GM18867 (cell line): Measurements from ENCODE around the gene SORCS1.

ENCODE experiments used
- ATAC-seq: cut with Tn5 transposase; IDR thresholded peaks from one replicate; pipeline ENCODE4 v1.9.1; 2021; ENCODE audit warnings: mild to moderate bottlenecking, moderate library complexity; ENCODE audit not compliant: unreplicated experiment

Gene SORCS1

DNA sequence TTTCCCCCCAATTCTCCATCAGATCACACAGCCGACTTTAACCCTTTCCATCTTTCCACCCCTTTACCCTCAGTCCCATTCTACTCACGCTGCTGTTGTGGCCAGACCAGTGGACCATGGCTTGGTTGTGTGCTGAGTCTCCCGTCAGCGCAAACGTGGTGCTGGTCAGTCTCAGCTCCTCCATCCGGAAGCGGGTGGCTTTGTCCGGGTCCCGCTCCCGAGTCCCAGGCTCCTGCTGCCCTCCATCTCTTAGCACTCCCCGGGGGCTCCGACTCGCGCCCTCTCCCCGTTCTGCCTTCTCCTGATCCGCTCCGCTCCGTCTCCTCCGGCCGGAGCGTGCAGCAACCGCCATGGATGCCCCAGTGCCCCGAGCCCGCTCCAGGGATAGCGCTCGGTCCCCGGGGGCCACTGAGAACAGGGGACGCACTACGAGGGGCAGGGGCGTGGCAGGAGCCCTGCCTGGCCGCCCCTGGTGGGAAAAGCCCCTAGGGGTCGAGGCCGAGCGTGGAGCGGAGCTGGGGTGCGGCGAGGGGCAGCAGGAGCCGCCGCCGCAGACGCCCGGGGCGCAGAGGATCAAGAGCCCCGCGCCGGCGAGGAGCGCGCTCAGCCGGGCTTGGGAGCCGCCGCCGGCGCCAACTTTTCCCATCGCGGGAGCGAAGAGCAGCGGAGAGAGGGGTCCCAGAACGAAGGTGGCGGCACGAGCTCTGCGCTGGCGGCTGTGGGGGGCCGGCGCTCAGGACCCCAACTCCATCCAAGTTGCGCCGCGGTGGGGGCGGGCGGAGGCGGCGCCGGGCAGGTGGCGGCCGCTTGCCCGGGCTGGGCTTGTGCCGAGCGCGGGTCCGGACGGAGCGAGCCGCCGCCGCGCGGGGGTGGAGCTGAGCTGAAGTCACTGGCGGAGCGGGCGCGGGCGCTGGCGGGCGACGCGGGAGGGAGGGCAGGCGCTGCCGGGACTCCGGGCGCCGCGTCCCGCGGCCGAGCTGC lies at the start of gene SORCS1:
Gene SORCS1, minus strand, starts transcription at position 826 of the 981 bp plus-strand sequence.
- no peak for ATAC-seq

DNA sequence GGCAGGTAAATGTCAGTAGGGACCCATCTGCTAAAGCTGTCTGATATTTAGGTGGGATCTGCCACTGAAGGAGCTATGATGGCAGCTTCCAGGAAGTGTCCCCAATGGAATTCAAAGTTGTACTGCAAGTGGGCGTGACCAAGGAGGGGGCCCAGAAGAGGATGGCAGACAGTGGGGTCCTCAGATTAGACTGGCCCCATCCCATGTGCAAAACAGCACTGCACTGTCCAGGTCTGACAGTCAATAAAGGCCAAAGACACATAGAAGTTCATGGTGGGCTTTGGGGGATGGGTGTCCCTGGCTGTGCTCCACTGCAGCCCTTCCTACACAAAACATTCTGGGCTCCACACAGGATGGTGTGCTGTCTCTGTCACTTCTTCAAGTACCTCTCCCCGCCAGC lies 49.8 kb upstream of the SORCS1 start:
- ATAC-seq, result no peak

DNA sequence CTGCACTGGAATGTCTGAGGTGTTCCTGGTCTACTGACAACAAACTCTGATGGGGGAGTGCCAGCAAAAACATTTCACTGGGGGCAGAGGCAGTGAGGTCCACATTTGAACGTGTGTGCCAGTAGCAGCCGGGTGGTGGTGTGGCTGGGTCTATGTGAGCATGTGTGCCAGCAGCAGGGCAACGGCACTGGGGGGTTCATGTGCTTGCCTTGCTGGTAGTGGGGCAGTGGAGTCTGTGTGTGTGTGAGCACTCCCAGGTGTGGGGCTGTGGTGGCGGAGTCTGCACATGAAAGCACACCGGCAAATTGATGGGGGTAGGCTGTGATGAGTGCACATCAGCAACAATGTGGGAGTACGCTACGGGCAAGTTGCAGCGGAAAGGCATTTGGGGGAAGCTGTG lies 49.4 kb upstream of the SORCS1 start:
- ATAC-seq, result no peak

DNA sequence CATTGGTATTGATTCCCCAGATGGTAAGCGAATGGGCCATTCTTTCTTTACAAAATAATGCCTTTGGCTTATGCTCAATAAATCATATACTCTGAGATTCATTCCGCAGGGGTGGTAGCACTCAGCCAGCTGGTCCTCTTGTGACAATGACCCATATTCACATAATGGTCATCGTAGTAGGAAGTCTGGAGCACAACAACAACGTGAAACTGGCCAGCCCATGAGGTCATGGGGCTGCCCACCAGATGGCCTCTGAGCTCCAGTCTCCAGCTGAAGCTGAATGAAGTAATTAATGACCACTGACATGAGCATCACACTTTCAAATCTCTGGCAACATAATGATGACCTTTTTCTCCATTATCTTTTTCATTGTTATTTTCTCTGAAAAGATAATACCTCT lies 42.3 kb upstream of the SORCS1 start:
- no peak for ATAC-seq

DNA sequence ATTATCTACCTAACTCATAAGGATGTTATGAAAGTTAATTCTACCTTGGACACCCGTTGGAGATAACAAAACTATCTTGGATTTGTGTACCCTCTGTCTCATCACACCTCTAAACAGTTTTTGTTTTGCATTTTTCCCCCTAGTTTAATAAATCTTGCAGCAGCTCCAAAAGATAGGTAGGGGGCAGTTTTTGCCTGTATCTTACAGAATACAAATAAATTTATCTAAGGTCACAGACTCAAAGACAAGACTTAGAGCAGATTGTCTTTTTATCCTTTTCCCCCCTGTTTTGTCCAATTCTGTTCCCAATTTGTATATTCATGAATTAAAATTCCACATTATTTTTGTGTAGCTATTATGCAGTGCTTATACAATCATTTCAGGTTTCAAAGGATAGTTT lies 5.0 kb upstream of the SORCS1 start:
- no peak for ATAC-seq

DNA sequence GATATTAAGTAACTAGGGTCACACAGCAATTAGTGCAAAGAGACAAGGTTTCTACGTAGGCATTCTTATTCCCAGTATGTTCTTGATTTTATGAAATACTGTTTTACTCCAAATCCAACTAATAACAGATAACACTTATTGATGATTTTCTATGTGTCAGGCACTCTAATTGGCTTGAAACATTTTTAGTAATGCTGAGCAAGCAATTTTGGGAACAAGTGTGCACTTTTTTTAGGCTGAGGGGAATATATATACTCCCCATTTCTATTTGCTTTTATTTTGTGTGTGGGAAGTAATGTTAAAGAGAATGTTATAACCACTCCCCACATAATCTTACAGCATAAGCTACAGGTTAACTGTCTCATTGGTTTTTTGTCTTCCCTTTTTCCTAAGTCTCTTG lies 4.2 kb upstream of the SORCS1 start:
- no peak for ATAC-seq

DNA sequence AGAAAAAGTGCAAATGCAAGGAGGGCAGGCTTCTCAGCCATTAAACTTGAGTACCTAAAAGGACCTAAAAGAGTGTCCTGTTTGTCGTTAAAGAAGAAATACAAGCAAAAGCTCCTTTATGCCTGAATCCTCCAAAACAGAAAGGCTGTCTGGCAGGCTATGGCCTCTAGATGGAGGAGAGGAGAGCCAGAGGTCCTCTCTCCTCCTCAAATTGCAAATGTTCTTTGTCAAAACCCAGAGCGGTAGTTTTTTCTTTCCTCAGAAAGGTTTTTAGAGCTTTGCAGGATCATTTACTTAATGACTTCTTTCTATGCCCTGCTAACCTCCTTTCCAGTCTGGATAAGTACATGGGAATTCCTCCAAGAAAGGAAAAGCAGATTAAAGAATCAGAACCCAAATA lies 1.9 kb upstream of the SORCS1 start:
- ATAC-seq, result no peak

DNA sequence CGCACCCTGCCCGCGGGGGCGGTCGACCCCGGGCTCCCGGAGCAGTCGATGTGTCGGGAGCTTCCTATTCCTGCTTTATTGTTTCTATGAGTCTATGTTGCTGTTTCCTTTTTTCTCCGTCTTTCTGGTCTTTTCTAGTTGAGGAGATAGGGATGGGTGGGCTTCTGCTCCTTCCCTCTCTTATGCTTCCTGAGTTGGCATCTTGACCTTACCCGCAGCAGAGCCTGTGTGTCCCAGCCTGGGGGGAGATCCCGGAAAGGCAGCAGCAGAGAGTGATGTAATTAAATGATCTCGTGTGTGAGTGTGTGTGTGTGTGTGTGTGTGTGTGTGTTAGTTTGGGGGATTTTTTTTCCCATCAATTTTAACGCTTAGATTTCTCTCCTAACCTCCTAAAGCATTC lies 486 bp upstream of the SORCS1 start:
- ATAC-seq, result no peak

DNA sequence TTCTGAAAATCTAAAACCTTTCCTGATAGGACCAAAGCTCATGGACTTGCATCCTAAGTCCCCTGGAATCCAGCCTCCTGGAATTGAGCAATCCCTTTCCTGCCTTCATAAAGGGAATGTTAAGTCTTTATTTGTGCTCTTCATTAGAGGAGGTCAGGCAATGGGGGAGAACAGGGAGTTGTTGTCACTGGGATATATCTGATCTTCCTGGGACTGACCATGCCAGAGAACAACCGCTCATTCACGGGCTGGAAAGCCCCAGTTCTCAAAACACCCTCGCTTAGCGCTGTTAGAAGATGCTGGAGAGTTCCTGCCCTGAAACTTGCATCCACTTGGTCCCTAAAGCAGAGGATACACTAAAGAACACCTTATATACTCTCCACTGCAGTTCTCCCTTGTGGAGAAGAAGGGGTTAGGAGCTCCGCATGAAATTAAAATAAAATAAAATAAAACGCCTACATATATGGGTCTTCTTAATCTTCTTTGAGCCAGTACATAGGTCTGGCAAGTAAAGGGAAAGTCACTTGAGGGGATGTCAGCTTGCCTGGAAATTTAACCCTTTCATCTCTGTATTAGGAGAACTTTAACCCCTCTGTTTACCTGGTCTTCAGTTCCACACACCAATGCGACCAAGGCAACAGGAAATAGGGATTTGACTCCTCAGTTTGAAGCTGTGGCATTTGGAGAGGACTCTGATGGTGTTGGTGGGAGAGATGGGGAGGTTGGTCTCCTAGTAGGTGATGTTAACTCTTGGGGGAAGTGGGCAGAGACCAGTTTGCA lies 1.2 kb downstream of the SORCS1 start:
- no peak for ATAC-seq

DNA sequence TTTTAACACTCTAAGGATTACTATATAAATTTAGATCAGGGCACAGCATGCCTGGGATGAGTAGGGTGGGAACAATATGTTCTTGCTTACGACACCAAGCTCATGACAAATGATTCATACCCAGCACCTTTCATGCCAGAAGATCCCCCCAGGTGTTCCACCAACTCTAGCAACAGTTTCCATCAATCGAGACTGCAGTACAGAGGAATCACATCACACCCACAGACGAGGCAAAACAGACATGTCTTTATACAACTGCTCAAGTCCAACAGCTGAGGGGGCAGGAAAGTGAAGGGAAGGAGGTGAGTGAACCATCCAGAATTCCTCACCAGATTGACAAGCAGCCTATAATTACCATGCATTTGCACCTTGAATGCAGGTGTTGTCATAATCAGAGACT lies 3.6 kb downstream of the SORCS1 start:
- no peak for ATAC-seq

DNA sequence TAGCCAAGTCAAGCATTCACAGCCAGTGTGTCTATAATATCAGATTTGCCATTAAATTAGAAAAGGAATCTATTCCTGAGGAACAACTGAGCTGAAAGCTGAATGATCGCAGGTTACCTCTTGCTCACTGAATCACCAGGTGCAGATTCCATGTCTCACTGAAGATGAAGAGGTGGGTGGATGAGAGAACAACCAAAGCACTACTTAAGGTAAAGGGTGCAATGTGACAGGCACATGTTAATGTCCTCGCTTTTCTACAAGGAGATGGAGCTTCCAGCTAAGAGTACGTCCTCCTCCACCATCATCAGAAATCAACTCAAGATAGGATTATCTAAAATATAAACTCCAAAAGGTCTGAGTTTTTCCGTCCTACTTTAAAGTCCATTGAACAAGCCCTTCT lies 4.6 kb downstream of the SORCS1 start:
- no peak for ATAC-seq

DNA sequence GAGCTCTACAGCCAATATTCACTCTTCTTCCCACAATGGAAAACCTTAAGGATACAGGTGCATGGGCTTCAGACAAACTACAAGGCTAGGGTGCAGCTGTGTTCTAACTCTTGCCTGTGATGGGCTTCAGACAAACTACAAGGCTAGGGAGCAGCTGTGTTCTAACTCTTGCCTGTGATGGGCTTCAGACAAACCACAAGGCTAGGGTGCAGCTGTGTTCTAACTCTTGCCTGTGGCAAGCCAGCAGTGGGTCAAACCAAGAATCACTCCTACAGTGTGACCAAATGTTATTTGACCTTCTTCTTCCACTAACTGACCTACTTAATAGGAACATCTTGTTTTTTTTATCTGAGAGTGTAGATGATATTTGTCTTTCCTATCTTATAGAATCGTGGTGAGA lies 7.4 kb downstream of the SORCS1 start:
- ATAC-seq, result no peak

DNA sequence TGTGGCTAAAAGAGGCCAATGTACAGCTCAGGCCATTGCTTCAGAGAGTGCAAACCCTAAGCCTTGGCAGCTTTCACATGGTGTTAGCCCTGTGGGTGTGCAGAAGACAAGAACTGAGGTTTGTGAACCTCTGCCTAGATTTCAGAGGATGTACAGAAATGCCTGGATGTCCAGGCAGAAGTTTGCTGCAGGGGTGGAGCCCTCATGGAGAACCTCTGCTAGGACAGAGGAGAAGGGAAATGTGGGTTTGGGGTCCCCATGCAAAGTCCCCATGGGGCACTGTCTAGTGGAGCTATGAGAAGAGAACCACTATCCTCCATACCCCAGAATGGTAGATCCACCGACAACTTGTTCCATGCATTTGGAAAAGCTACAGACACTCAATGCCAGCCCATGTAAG lies 12.4 kb downstream of the SORCS1 start:
- ATAC-seq, result no peak

DNA sequence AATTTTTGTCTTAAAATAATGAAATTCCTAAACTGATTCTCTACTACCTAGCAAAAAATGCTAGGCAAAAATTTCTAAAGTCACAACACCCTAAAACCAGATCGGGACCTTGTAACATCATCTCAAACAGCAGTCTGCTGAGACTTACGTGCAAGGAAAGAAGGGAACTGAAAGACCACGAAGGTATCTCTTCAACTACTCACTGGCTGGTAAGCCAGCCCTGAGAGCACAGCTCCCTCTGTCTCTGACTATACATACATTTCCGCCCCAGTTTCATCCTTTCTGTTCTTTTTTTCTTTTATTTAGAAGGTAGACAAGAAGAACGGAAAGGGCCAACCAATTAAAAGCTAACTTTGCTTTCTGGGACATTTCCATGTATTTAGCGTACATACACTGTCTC lies 15.6 kb downstream of the SORCS1 start:
- ATAC-seq, result no peak

DNA sequence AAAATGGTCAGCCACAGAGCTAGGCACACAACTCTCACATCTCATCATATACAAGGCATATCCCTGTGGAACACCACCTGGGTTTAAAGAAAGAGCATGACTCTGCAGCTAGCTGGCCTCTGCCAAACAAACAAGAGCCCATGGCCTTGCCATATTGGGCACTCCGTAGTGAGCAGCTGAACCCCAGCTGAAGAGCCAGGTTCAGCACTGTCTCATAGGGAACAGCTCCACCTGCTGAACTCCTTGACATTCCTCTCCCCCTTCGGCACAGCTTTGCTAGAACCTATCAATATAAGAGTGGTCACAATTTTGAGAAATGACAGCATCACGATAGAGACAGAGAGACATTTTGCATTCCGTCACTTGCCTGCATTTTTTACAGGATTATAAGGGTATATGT lies 20.0 kb downstream of the SORCS1 start:
- ATAC-seq, result no peak

DNA sequence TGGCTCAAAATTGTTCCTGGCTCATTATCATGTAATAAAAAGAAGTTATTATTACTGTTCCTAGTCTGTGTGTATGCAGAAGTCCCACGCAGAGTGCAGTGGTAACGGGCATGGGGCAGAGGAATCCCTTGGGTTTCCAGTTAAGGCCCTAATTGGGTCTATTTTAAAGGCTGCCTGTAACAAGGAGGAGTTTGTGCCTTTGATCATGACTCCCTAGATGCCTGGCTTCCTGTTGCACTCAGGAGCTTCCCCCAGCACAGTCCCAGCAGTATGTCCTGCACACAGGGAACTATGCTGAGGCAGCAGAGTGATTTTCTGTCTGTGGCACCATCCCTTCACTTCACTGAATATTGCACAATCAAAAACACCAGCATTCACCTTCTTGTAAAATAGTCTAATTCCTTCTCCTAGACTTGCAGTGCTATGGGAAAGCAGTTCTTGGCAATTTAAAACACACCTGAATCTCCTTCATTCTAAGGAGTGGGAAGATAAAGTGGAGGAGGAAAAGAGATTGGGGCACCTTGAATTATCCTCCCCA lies 22.9 kb downstream of the SORCS1 start:
- no peak for ATAC-seq

DNA sequence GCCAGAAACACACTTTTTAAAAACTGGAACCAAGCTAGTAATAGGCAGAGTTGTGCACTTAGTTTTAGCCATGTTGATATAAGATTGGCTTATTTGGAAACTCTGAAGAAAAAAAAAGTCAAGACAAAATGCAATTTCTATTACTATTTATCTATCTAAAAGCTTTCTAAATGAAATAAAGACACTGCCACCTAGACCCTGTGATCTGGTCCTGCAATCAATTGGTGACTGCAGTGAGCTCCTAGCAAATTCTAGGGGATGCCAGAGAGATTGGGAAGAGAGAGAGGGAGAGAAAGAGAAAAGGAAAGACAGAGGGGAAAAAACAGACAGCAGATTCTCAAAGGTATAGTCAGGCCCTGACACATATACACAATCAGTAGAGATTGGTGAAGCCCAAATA lies 25.3 kb downstream of the SORCS1 start:
- ATAC-seq, result no peak

DNA sequence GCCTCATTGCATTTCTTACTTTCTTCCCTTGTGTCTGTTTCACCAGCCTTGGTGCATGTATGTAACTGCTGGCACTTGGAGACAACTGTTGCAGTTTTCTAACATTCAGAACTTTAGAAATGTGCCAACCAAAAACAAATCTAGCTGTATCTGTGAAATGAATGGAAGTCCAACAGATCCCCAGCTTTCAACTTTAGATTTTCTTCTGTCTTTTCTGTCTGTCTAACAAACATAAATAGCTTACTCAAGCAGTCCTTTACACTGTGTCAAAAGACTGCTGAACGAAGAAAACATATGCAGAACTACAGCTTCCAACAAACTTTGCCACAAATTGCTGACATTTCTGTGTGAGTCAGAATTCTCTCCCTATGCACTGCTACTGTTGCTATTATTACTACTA lies 30.9 kb downstream of the SORCS1 start:
- ATAC-seq, result no peak

DNA sequence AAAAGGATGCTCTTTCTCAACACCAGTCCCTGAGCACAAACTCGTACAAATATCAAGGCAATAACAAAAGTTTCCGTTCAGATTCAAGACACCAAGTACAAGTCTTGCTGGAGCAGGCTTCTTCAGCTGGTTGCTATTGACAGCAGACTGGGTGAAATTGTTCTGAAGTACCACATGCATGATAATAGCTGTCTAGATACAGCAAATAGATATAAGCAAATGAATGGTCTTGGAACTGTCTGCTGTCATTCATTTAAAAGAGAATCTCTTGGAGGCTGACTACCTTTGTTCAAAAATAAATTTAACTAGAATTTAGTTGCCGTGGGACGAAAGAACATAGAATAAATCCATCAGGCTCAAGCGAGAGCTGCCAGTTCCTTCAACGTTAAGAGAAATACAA lies 35.5 kb downstream of the SORCS1 start:
- no peak for ATAC-seq

DNA sequence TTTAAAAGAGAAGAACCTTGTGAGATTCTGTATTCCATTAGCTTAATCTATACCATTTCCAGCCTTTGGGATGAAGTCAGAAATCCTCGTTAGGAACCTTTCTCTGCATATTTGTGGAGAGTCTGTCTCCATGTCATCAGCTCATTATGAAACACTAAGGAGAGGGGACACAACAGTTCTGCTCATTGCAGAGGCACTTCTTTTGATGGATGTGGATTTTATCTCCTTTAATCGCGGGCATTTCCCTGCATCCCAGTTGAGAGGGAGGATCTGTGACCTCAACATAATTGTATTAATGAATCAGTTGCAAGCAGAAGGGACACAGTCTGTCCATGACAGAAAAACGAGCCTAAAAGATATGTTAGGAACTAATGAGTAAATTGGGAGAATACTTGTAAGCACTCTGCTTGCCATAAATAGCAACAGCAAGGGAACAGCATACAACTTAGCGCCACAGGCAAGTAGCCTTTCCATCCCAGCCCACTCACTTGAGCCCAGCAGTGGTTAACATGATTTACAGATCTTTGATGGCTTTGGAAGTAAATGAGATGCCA lies 37.9 kb downstream of the SORCS1 start:
- no peak for ATAC-seq

DNA sequence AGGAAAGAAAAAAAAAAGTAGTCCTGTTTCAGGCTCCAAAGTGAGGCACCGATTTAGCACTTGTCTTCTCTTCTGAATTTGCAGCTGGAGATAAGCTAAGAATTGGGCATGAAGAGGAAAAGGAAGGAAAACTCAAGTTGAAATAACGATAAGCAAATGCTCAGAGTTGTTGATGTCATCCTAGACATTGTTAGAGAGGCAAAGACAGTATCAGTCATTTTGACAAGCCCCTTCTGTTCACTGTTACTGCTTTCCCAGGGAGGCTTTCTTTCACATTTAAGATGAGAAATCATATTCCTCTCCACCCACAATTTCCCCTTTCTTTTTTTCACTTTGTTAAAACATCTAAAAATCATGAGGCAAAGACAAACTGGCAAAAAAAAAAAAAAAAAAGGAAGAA lies 41.8 kb downstream of the SORCS1 start:
- no peak for ATAC-seq

DNA sequence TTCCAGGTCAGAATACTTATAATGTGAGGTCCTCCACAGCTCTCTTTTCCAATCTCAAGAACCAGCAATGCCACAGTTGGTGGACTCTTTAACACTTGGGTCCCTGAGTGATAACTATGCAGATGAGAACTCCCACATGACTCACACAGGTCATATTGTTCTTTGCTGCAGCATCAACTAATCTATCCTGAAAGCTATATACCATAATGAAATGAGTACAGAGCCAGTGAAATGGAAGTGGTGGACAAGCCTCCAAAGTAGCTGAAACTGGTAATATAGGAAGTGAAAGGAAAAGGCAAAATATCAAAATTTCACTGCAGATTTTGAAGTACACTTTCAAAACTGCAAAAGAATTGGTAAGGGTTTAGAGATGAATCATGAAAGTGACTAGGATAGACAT lies 45.6 kb downstream of the SORCS1 start:
- ATAC-seq, result peak; percentile 76
